GM19043 (cell line): ENCODE data around the gene AMPD3.
"Not testable (repeated sequence)": the region's sequence is repeated elsewhere in the genome, so short reads cannot be mapped to it uniquely, and the experiment has no call there.

Source experiments
- ATAC-seq: cut with Tn5 transposase; IDR thresholded peaks from one replicate; pipeline ENCODE4 v1.9.1; 2021; ENCODE audit warnings: low read depth; ENCODE audit not compliant: unreplicated experiment

Gene AMPD3

DNA sequence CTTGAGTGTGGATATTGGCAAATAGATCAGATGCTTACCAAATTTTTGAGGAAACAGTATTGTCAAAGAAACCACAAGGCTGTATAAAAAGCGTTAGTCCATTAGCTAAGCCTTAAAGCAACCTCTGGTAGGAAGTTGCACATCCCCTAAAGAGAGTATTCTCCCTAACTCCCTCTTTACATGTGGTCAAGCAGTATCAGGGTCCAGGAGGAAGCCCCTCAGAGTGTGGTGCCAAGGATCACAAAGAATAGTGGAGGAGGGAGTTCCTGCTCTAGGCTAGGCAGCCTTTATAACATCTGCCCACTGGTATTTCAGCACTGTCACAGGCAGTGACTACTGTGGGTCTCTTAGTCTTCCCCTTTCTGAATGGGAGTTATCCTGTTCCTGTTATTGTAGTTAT is 18.8 kb upstream of the AMPD3 start:
- ATAC-seq: no peak

- ATAC-seq: not testable (repeated sequence)
These were observed 18.4 kb upstream of the AMPD3 start for GRCh38 chr11:10436683-10437082.

DNA sequence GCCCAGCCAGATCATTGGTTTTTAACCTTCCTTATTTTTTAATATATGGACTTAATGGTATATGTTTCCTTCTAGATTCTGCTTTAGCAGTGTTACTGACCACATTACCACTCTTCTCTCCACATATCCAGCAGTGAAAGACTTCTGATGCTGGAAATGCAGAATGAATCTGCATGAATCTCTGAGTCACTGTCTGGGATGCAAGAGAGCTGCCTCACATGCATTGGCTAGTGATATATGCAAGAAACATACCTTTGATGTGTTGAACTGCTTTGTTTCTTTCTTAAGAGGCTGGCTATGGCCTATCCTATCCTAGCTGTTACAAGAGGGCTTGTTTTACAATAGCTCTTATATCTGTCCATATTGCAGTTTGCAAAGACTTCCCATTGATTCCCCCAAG is 16.6 kb upstream of the AMPD3 start:
- no peak for ATAC-seq

DNA sequence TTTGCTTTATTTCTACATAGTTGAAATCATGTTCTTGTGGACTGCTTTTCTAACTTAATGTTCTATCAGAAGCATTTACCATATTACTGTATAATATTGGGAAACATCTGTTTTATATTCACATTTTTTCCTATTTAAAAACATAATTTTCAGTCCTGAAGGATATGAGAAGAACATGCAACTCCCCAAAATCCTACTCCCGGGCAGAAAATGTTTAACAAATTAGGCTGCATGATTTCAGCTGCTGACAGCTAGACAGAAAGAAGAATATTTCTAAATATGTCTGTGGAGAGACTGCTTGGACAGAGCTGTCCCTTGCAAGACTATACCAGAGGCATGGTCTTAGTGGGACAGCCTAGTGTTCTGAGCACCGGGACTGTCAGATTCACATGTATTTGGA is 15.7 kb upstream of the AMPD3 start:
- no peak for ATAC-seq

- ATAC-seq: no peak
These were observed 15.1 kb upstream of the AMPD3 start for GRCh38 chr11:10439924-10440323.

- ATAC-seq: no peak
These were observed 14.7 kb upstream of the AMPD3 start for GRCh38 chr11:10440401-10440800.

DNA sequence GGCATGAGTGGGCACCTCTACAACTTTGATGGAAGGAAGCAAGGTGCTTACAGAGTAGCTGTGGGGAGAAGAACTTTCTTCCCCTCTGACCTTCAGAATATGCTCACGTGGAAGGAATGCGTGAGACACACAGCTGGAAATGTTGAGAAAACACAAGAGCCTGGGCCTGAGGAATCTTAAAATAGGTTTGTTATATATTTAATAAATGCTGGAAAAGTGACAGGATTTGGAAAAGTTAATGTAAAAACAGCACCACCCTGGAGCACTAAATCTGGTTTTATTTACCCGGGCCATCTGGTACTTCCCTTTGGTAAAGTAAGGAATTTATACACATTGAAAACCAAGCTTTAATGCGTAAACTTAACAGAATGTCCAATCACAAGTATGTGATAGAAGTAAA is 14.0 kb upstream of the AMPD3 start:
- no peak for ATAC-seq

DNA sequence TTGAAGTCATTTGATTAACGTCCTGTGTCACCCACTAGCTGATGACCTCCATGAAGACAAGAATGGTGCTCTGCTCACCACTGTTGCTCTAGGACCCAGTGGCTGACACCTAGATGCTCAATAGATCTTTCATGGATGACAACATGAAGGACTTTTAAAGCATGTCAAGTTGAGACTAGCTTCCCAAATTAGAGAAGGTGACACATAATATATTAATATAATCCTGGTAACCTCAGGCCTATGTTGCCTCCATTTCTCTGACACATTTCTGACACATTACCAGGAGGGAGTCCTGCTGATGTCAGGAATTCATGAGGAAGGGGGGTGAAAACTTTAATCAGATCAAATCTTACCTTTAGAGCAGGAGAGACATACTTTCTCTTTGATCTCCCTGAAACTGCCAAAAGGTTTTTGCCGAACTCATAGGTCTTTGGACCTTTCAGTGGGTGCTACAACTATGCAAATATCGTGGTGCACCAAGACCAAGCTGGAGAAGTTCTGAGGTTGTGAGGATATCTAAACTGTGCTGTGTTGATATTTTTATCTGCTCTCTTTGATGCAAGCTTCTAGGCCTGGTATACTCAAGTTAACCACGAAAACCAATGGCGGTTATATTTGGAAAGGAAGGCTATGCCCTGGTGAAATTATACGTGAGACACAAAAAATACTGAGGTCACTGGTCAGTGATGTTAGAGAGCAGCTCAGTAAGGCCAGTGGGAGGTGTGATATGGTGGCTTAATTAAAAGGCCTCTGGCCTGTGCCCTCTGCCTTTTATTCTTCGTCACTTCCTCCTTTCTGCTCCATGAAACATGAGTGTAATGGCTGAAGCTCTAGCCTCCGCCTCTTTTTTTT is 13.2 kb upstream of the AMPD3 start:
- ATAC-seq: peak; percentile 89

DNA sequence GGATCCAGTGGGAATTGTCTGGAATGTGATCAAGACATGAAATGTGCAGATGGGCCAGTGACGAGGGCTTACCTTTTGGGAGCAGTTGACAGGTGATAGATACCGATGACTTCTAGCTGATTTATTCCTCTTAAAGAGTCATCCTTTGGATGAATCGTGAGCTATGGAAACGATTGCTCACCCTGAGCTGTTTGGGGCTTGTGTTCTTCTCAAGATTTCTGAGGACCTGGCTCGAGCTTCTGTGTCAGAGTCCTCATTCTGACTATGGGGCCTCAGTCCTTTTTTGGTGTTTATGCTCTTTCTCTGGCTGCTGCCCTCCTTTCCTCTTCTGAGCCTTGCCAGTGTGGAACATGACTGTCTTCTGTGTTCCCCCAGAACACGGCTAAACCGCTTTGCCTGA is 11.9 kb upstream of the AMPD3 start:
- ATAC-seq: no peak

DNA sequence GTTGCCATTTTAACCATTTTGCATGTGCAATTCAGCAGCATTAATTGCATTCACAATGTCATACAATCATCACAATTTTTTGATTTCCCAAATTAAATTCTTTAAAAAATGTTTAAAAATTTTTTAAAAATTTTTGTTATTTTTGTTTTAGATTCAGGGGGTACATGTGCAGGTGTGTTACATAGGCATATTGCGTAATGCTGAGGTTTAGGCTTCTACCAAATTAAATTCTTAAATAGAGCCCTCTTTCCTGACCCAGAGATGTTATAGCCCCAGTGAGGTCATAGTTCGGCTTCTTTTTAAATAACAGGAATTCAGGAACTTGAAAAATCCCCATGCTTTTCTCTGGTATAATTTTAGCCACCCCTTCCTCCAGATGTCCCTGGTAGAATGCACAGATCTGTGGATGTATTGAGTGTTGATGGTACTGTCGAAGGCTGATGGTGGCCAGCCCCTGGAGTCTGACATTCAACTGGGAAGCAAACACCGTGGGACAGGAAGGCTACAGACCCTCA is 11.3 kb upstream of the AMPD3 start:
- ATAC-seq: no peak

DNA sequence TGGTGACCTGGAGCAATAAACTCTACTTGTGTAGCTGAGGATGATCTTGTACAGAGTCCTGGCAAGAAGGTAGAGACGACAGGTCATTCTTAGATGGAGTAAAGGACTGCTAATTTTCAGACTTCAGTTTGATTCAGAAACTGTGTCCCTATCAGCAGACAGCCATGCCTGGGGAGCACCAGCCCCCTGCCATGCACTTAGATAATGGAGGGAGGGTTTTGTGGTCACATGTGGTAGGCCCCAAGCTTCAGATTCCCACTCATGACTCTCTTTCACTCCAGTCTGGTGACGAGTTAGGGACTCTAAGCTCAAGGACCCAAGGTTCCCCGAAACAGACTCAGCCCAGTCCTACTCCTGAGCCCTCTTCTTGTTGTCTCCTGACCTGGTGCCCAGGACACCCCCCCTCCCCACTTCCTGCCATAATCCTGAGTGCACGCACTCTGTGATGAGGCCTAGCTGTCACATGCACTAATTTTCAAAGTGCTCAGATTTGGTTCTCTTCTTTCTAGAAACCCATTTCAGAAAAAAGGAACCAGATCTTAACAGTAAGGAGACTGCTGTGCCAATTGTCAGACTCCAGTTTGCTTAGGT is 10.2 kb upstream of the AMPD3 start:
- ATAC-seq: no peak

DNA sequence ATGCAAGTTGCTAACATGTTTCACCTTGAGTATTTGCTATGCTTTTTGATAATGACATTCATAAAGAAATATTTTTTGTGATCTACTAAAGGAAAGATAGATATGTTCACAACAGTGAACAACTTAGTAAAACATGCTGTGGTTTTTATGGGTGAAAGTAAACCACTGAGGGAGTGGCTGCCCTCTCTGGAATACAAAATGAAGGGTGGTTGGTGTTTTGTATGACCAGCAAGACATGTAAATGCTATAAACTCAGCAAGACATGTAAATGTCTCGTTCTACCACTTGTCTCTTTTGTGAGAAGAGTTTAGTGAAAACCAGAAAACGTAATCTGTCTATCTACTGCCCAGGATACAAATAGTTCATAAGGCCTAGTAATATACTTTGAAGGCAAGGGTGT is 7.6 kb upstream of the AMPD3 start:
- ATAC-seq: no peak

GRCh38 chr11:10450462-10451425 is 4.3 kb upstream of the AMPD3 start:
- peak; percentile 39 for ATAC-seq

- no peak for ATAC-seq
These were observed 3.5 kb upstream of the AMPD3 start for GRCh38 chr11:10451426-10452116.

DNA sequence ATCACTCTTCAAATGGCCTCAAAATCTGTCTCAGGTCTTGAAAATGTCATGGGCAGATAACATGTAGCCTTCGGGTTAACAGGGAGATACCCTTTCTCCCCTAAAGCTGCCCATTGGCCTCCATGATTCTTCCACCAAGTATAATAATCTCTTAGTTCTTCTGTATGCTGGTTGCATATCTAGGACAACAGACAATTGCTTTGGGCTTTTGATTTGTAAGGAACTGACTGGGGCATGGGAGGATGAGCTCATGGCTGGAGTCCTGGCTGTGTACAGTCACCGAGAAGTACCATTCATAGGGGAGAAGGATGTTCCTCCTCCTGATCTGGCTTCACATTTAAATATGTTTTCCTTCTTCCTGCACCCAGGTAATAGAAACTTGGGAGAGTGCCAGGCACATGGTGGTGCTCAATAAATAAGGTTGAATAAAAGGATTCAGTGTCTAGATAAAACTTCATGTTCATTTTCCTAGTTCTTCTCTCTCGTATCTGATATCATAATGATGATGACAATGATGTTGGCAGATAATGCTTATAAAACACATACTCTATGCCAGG is 2.8 kb upstream of the AMPD3 start:
- no peak for ATAC-seq

DNA sequence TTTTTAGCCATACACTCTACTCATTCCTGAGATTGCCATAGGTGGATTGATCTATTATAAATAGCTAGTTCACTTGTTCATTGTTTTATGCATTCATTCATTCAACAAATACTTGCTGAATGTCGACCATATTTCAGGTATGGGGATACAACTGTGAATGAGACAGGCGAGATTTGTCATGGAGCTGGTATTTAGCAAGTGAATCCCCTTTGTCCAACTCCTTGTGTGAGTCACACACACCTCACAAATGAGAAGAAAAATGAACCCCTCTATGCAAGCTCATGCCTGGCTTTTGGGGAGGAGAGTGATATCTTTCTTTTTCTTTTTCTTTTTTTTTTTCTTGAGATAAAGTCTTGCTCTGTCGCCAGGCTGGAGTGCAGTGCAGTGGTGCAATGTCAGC is 1.8 kb upstream of the AMPD3 start:
- no peak for ATAC-seq

- peak; percentile 44 for ATAC-seq
These were observed 798 bp downstream of the AMPD3 start for GRCh38 chr11:10455637-10456487.

GRCh38 chr11:10456519-10456918 is 1.5 kb downstream of the AMPD3 start:
- no peak for ATAC-seq

GRCh38 chr11:10457901-10458300 is 2.8 kb downstream of the AMPD3 start:
- no peak for ATAC-seq
